ENCODE results near the gene ACAD10.
"Not testable (repeated sequence)": the region's sequence is repeated elsewhere in the genome, so short reads cannot be mapped to it uniquely, and the experiment has no call there.

Gene ACAD10

GRCh38 chr12:111754671-111755070 is 68.8 kb downstream of the ACAD10 start:
- DNase-seq, result no peak

GRCh38 chr12:111756196-111756595 is 70.3 kb downstream of the ACAD10 start:
- DNase-seq, result no peak

GRCh38 chr12:111756681-111757080 is 70.8 kb downstream of the ACAD10 start:
- DNase-seq, result no peak

GRCh38 chr12:111757361-111758119 is 71.7 kb downstream of the ACAD10 start:
- no peak for DNase-seq

- no peak for DNase-seq
Observed at GRCh38 chr12:111758120-111758561, 72.3 kb downstream of the ACAD10 start.

GRCh38 chr12:111759271-111759670 is 73.4 kb downstream of the ACAD10 start:
- no peak for DNase-seq

GRCh38 chr12:111759991-111760390 is 74.1 kb downstream of the ACAD10 start:
- no peak for DNase-seq

GRCh38 chr12:111761099-111761498 is 75.2 kb downstream of the ACAD10 start:
- no peak for DNase-seq

- DNase-seq, result no peak
Observed at GRCh38 chr12:111761706-111762105, 75.9 kb downstream of the ACAD10 start.

GRCh38 chr12:111763552-111763951 is 77.7 kb downstream of the ACAD10 start:
- not testable (repeated sequence) for DNase-seq

- no peak for DNase-seq
Observed at GRCh38 chr12:111764120-111764821, 78.4 kb downstream of the ACAD10 start.

GRCh38 chr12:111766608-111767361 is 80.9 kb downstream of the ACAD10 start, which contains the start of gene ALDH2:
ALDH2 (plus strand) TSS chr12:111766933; CDS start chr12:111766983, 50 bp downstream.
- peak; percentile 42 for DNase-seq

GRCh38 chr12:111767362-111768158 is 81.7 kb downstream of the ACAD10 start:
- DNase-seq, result no peak

- no peak for DNase-seq
Observed at GRCh38 chr12:111768159-111768895, 82.5 kb downstream of the ACAD10 start.

GRCh38 chr12:111769599-111769998 is 83.7 kb downstream of the ACAD10 start:
- no peak for DNase-seq

- DNase-seq, result no peak
Observed at GRCh38 chr12:111773801-111774551, 88.1 kb downstream of the ACAD10 start.

- no peak for DNase-seq
Observed at GRCh38 chr12:111775205-111776193, 89.6 kb downstream of the ACAD10 start.

GRCh38 chr12:111776836-111777344 is 91.0 kb downstream of the ACAD10 start:
- no peak for DNase-seq

- DNase-seq, result no peak
Observed at GRCh38 chr12:111777345-111778045, 91.6 kb downstream of the ACAD10 start.
